ENCODE data around the gene ALLC.

Gene ALLC

DNA sequence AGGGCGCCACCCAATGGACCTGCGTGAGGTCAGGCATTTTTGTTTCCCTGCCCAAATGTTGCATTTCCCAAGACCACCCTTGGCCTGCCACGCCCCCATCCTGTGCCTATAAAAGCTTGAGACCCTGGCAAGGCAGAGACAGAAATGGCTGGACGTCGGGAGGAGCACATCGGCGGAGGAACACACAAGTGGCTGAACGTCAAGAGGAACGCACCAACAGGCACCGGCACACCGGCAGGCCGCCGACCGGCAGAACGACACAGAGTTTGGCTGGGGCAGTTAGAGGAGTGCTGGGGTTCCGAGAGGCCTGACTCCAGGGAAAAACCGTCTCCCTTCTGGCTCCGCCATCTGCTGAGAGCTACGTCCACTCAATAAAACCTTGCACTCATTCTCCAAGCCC lies 81.3 kb downstream of the ALLC start:
- no peak overlapping the region for H3K9ac ChIP-seq (ENCODE audit: low read depth, low read length)
- H3K4me1 ChIP-seq (ENCODE audit: insufficient read depth, low read length), result no peaks in the 10 kb centered on the region
- H3K27ac ChIP-seq (ENCODE audit: low read length), result no peak overlapping the region
- no peak overlapping the region for H3K4me3 ChIP-seq (ENCODE audit: low read length)
- H3K9me3 ChIP-seq (ENCODE audit: insufficient read depth, low read depth, low read length), result no peaks in the 10 kb centered on the region
- H3K27me3 ChIP-seq (ENCODE audit: insufficient read depth, low read length), result no peaks in the 10 kb centered on the region
- H3K36me3 ChIP-seq (ENCODE audit: insufficient read depth, low read depth, low read length), result no peaks in the 10 kb centered on the region

DNA sequence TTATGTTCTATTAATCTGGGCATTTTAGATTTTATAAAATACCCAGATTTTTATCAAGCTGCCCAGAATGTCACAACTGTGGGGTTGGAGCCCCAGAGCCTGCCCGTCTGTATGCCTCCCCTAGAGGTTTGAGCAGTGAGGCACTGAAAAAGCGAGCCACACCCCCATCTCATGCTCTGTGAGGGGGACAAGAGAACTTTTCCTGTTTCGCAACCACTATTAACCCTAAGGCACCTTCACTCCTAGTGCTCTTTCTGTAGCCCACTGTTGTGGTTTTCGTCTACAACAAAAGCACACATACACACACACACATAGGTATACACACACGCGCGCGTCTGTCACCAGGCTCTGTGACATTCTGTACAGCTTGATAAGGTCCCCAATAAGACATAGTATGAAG lies 83.4 kb downstream of the ALLC start:
- H3K36me3 ChIP-seq (ENCODE audit: insufficient read depth, low read depth, low read length), result no peaks in the 10 kb centered on the region
- no peak overlapping the region for H3K27ac ChIP-seq (ENCODE audit: low read length)
- no peaks in the 10 kb centered on the region for H3K27me3 ChIP-seq (ENCODE audit: insufficient read depth, low read length)
- H3K9me3 ChIP-seq (ENCODE audit: insufficient read depth, low read depth, low read length), result no peaks in the 10 kb centered on the region
- H3K4me3 ChIP-seq (ENCODE audit: low read length), result no peak overlapping the region
- H3K4me1 ChIP-seq (ENCODE audit: insufficient read depth, low read length), result no peaks in the 10 kb centered on the region
- no peak overlapping the region for H3K9ac ChIP-seq (ENCODE audit: low read depth, low read length)

DNA sequence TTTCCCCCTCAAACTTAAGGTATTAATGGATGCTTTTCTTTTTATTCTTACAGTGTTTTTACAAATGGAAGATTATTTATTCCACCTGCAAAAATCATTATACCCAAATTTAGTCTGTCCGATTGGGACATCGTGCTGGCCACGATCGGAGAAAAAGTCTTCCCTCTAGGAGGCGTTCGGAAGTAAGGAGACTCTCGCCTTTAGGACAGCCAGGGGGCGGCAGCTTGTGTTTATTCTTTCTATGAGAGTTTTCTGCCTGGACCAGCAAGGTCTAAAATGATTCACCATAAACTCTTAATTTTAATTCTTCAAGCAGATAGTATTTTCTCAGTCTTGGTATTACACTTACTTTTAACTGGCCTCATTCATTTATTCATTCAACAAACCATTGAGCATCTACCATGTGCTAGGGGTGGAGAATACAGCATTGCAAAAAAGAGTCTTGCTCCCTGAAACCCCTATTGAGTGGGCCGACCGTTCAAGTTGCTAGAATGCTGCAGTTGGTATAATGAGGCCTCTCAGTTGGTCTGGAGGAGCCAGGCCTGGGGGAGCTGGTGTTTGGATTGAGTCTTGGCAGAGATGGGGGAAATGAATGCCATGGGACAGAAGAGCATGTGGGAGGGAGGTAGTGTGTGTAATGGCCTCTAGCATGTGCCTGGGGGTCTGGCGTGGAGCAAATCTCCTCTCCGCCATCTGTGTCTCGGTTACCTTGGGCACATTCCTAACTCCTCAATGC lies 84.0 kb downstream of the ALLC start:
- H3K9ac ChIP-seq (ENCODE audit: low read depth, low read length), result no peak overlapping the region

DNA sequence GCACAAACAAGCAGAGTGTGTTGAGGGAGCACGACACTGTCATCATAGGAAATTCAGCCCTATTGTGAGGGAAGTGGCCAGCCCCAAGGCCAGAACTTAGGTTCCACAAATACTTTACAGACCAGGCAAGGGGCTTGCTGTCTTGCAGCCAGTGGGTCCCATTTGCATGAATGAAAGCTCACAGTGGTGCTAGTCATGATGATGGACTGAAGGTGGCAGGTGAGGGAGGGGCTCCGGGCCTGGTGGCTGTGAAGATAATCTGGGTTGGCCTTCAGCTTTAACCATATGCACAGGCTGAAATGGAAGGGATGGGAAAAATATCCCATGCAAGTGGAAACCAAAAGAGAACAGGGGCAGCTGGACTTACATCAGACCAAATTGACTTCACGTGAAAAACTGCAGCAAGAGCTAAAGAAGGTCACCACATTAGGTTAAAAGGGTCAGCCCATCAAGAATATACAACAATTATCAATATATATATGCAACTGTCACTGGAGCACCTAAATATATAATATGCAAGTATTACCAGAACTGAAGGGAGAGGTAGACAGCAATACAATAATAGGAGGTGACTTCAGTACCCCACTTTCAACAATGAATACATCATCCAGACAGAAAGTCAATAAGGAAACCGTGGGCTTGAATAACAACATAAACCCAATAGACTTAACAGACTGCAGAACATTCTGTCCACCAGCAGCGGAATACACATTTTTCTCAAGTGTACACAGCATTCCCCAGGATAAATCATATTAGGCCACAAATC lies 84.9 kb downstream of the ALLC start:
- H3K27me3 ChIP-seq (ENCODE audit: insufficient read depth, low read length), result no peaks in the 10 kb centered on the region
- H3K27ac ChIP-seq (ENCODE audit: low read length), result no peak overlapping the region
- no peak overlapping the region for H3K4me3 ChIP-seq (ENCODE audit: low read length)
- H3K9me3 ChIP-seq (ENCODE audit: insufficient read depth, low read depth, low read length), result no peaks in the 10 kb centered on the region
- no peaks in the 10 kb centered on the region for H3K36me3 ChIP-seq (ENCODE audit: insufficient read depth, low read depth, low read length)
- H3K9ac ChIP-seq (ENCODE audit: low read depth, low read length), result no peak overlapping the region
- H3K4me1 ChIP-seq (ENCODE audit: insufficient read depth, low read length), result no peaks in the 10 kb centered on the region

More for the DNA sequence above, 84.0 kb downstream of the ALLC start:
- H3K36me3 ChIP-seq (ENCODE audit: insufficient read depth, low read depth, low read length), result no peaks in the 10 kb centered on the region
- H3K27me3 ChIP-seq (ENCODE audit: insufficient read depth, low read length), result no peaks in the 10 kb centered on the region
- no peak overlapping the region for H3K4me3 ChIP-seq (ENCODE audit: low read length)
- H3K9me3 ChIP-seq (ENCODE audit: insufficient read depth, low read depth, low read length), result no peaks in the 10 kb centered on the region
- no peaks in the 10 kb centered on the region for H3K4me1 ChIP-seq (ENCODE audit: insufficient read depth, low read length)
- no peak overlapping the region for H3K27ac ChIP-seq (ENCODE audit: low read length)

DNA sequence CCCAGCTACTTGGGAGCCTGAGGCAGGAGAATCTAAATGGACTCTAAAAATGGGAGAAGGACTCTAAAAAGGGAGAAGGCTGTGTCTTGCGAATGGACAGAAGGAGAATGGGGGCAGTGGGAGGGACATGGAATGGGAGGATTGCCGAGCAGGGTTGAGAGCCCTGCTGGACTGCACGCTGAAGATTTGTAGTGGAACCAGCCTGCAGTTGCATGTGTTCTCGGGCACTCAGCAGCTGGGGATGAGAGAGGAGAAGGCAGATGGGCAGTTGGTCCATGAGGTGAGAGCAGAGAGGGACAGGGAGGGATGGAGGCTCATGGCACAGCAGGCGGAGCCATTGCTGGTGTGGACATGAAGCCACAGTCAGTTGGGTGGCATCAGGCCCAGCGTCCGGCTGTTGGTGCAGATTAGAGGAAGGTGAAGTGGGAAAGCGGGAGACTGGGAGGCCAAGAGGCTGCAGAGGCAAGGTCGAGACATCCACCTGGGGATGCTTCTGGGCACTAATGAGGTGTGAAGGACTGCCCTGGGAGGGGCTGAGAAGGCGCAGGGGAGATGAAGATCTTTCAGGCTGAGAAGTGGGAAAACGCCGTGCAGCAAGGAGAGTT lies 86.1 kb downstream of the ALLC start:
- Histone ChIP-seq H3K4me1 (ENCODE audit: insufficient read depth, low read length) (no peaks in the 10 kb centered on the region), H3K36me3 (ENCODE audit: insufficient read depth, low read depth, low read length) (no peaks in the 10 kb centered on the region), H3K9ac (ENCODE audit: low read depth, low read length) (no peak overlapping the region), H3K27ac (ENCODE audit: low read length) (no peak overlapping the region), H3K27me3 (ENCODE audit: insufficient read depth, low read length) (no peaks in the 10 kb centered on the region), H3K4me3 (ENCODE audit: low read length) (no peak overlapping the region), H3K9me3 (ENCODE audit: insufficient read depth, low read depth, low read length) (no peaks in the 10 kb centered on the region)

DNA sequence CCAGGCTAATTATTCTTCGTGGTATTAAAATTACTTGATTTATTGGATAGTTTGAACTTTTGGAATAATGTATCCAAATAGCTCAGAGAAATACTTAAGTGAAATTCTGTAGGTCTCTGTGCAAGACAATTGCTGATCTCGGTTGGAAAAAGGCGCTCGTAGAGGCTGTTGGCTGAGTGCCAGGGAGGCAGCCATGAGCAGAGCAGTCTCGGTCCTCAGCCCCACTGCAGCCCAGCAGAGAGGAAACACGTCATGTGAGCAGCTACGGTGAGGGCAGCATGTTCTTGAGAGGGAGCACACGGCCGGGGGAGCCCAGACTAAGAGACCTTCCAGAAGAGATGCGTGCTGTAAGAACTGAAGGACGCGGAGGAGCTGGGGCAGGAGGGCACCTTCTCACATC lies 87.9 kb downstream of the ALLC start:
- Histone ChIP-seq H3K36me3 (ENCODE audit: insufficient read depth, low read depth, low read length) (no peaks in the 10 kb centered on the region), H3K27me3 (ENCODE audit: insufficient read depth, low read length) (no peaks in the 10 kb centered on the region), H3K4me1 (ENCODE audit: insufficient read depth, low read length) (no peaks in the 10 kb centered on the region), H3K4me3 (ENCODE audit: low read length) (no peak overlapping the region), H3K9ac (ENCODE audit: low read depth, low read length) (no peak overlapping the region), H3K9me3 (ENCODE audit: insufficient read depth, low read depth, low read length) (no peaks in the 10 kb centered on the region), H3K27ac (ENCODE audit: low read length) (no peak overlapping the region)

DNA sequence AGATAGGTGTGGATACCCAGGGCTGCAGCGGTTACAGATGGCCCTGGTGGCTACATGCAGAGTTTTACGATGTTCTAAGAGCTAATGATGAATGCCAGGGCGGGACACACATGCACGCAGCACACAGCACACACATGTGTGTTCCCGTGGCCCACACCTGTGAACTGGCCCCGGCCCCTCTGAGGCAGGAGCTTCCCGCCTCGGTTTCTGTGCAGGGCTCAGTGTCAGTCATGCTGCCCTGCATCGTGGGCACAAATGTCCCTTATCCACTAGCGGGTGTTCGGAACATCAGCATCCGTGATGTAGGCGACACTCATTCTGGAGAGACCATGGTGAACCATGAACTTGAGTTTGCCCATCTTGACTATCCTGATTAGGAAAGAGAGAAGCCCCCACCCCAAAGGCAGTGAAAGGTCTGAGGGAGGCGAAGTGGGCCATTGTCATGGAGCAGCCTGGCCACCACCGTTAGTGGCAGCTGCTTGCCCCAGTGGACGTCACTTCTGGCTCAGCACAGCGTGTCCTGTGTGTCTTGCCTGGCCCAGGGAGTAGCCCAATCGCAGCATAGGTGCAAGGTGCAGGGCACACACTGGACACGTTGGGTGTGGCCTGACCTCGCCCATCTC lies 89.1 kb downstream of the ALLC start:
- Histone ChIP-seq H3K27ac (ENCODE audit: low read length) (no peak overlapping the region), H3K27me3 (ENCODE audit: insufficient read depth, low read length) (no peaks in the 10 kb centered on the region), H3K4me3 (ENCODE audit: low read length) (no peak overlapping the region), H3K4me1 (ENCODE audit: insufficient read depth, low read length) (no peaks in the 10 kb centered on the region), H3K9me3 (ENCODE audit: insufficient read depth, low read depth, low read length) (no peaks in the 10 kb centered on the region), H3K9ac (ENCODE audit: low read depth, low read length) (no peak overlapping the region), H3K36me3 (ENCODE audit: insufficient read depth, low read depth, low read length) (no peaks in the 10 kb centered on the region)

DNA sequence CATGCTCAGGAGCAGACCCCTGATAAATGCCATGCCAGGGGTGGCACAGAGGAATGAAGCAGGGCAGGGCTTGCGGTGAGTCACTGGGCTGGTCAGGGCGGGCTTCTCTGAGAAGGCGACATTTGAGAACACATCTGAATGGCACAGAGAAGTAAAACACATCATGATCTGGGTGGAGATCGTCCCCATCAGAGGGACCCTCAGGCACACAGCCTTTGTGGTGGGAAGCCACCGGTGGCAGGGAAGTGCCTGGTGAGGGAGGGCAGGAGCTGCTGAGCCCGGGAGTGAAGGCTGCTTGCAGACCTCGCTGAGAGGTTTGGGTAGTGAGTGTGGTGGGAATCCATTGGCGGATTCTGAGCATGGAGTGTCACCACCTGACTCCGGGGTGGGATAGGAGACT lies 89.8 kb downstream of the ALLC start:
- Histone ChIP-seq H3K27me3 (ENCODE audit: insufficient read depth, low read length) (no peaks in the 10 kb centered on the region), H3K27ac (ENCODE audit: low read length) (no peak overlapping the region), H3K36me3 (ENCODE audit: insufficient read depth, low read depth, low read length) (no peaks in the 10 kb centered on the region), H3K4me3 (ENCODE audit: low read length) (no peak overlapping the region), H3K9me3 (ENCODE audit: insufficient read depth, low read depth, low read length) (no peaks in the 10 kb centered on the region), H3K9ac (ENCODE audit: low read depth, low read length) (no peak overlapping the region), H3K4me1 (ENCODE audit: insufficient read depth, low read length) (no peaks in the 10 kb centered on the region)

DNA sequence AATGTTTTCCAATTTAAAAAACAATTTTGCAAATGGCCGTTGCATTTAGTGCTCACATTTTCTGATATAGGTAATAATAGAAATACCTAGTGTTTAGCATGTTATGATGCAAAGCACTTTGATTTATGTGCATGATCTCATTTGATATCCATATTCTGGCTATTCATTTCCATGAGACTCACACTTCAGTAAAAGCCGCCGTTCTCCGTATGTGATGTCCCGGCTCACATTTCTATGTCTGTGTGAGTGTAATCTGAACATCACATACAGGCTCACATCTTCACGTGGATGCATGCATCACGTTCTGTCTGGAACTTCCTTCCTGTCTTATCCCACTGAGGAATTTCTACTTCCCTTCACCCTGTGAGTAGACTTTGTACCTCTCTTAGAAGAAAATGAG lies 91.2 kb downstream of the ALLC start:
- Histone ChIP-seq H3K4me3 (ENCODE audit: low read length) (no peak overlapping the region), H3K27ac (ENCODE audit: low read length) (no peak overlapping the region), H3K36me3 (ENCODE audit: insufficient read depth, low read depth, low read length) (no peaks in the 10 kb centered on the region), H3K4me1 (ENCODE audit: insufficient read depth, low read length) (peaks cover 3% of the 10 kb centered on the region; the same call in 1 of the 2 replicates), H3K9me3 (ENCODE audit: insufficient read depth, low read depth, low read length) (no peaks in the 10 kb centered on the region), H3K27me3 (ENCODE audit: insufficient read depth, low read length) (no peaks in the 10 kb centered on the region), H3K9ac (ENCODE audit: low read depth, low read length) (no peak overlapping the region)

DNA sequence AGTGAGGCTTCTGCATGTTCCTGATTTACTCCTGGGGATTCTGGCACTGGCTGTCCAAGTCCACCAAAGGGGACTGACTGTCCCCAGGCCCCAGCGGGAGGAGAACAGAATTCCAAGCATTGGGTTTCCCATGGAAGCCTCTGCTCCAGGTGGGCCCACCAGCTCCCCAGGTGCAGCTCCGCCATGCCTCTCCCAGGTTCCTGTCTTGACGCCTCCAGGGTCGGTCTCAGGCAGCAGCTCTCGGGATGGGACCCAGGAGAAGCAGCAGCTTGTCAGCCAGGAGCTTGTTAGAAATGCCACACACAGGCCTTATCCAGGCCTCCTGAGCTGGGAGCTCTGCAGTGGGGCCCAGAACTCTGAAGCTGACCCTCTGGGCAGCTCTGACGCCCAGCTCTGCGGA lies 93.3 kb downstream of the ALLC start:
- Histone ChIP-seq H3K36me3 (ENCODE audit: insufficient read depth, low read depth, low read length) (no peaks in the 10 kb centered on the region), H3K4me1 (ENCODE audit: insufficient read depth, low read length) (peaks cover 3% of the 10 kb centered on the region; the same call in 1 of the 2 replicates), H3K27ac (ENCODE audit: low read length) (no peak overlapping the region), H3K9me3 (ENCODE audit: insufficient read depth, low read depth, low read length) (no peaks in the 10 kb centered on the region), H3K27me3 (ENCODE audit: insufficient read depth, low read length) (no peaks in the 10 kb centered on the region), H3K4me3 (ENCODE audit: low read length) (no peak overlapping the region), H3K9ac (ENCODE audit: low read depth, low read length) (no peak overlapping the region)

DNA sequence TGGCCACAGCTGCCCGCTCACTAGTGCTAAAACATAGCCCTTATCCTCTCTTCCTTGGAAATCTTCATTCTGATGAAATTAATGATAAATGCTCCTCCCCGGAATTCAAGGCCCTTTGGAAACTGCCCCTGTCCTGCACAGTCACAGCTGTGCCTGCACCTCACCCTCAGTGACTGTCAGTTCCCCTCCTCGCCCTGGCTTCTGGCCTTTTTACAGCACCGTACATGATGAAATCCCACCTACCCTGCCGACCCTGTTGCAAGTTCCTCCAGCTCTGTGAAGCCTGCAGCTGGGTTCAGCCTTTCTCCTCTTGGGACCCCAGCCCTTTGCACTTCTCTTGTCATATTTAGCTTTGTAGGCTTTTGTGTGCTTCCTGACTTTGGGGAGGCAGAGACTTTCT lies 93.8 kb downstream of the ALLC start:
- Histone ChIP-seq H3K4me1 (ENCODE audit: insufficient read depth, low read length) (peaks cover 3% of the 10 kb centered on the region; the same call in 1 of the 2 replicates), H3K9me3 (ENCODE audit: insufficient read depth, low read depth, low read length) (no peaks in the 10 kb centered on the region), H3K27ac (ENCODE audit: low read length) (no peak overlapping the region), H3K9ac (ENCODE audit: low read depth, low read length) (no peak overlapping the region), H3K36me3 (ENCODE audit: insufficient read depth, low read depth, low read length) (no peaks in the 10 kb centered on the region), H3K27me3 (ENCODE audit: insufficient read depth, low read length) (no peaks in the 10 kb centered on the region), H3K4me3 (ENCODE audit: low read length) (no peak overlapping the region)

Measured in iPS-20b (cell line).